Endothelial cell of umbilical vein (primary cell): Measurements from ENCODE around the gene SAC3D1.

Experiments
- CTCF ChIP-seq, 2 donors: IDR thresholded peaks; 1 replicate in 1 of 2; 2 replicates in 1 of 2; pipeline ENCODE4 v1.5.1; 2011; ENCODE audit warnings: low read length in 2 of 2, mild to moderate bottlenecking in 2 of 2, moderate library complexity in 2 of 2, control low read depth in 1 of 2, inconsistent platforms in 1 of 2, low read depth in 1 of 2; ENCODE audit not compliant: insufficient read depth in 1 of 2; ENCODE audit errors: extremely low read depth in 1 of 2
- EZH2 ChIP-seq: IDR thresholded peaks from 2 replicates; pipeline ENCODE4 v1.6.1; 2012; ENCODE audit warnings: borderline replicate concordance, low read depth, mild to moderate bottlenecking, moderate library complexity, low read length, inconsistent platforms; ENCODE audit not compliant: severe bottlenecking
- GATA2 ChIP-seq: IDR thresholded peaks from 2 replicates; pipeline ENCODE4 v1.7.0; 2011; ENCODE audit warnings: low read depth, mild to moderate bottlenecking, moderate library complexity, mixed read lengths, low read length; ENCODE audit not compliant: insufficient read length, insufficient read depth
- JUN ChIP-seq: IDR thresholded peaks from 2 replicates; pipeline ENCODE4 v1.6.1; 2011; ENCODE audit warnings: borderline replicate concordance, low read depth; ENCODE audit not compliant: insufficient read length, insufficient read depth
- POLR2A ChIP-seq: IDR thresholded peaks from 2 replicates; pipeline ENCODE4 v1.6.1; 2012; ENCODE audit warnings: low read depth, mild to moderate bottlenecking, control low read depth, low read length
- POLR2AphosphoS5 ChIP-seq: IDR thresholded peaks from 2 replicates; pipeline ENCODE4 v1.6.1; 2012; ENCODE audit warnings: low read depth, mild to moderate bottlenecking, control low read depth, low read length, moderate library complexity; ENCODE audit not compliant: insufficient read depth

- no peak for TF ChIP-seq CTCF (IDR thresholded peaks at IDR 0.05; ENCODE audit: extremely low read depth in 1 of 2, insufficient read depth in 1 of 2, low read depth in 1 of 2, low read length in 2 of 2)
- no peak for TF ChIP-seq EZH2
- TF ChIP-seq GATA2: no peak
- TF ChIP-seq POLR2A: no peak
- TF ChIP-seq POLR2AphosphoS5: no peak
- TF ChIP-seq JUN: no peak
Measured at GRCh38 chr11:65059523-65059922, 18.5 kb downstream of the SAC3D1 start.
